ENCODE measurements around the gene GRHPR. TPM values are rescaled to one million over a fixed set of nuclear protein-coding genes. Genes with fewer than 3 reads are reported as not detected.

GRHPR gene
- total and polyA plus RNA-seq, 10 of the 15 experiments (the other 5 are each of a cell fraction or from before 2014, with no cell fraction given): 52.4 to 194 (median 126) TPM

GRCh38 chr9:37398464-37399025, 24.0 kb upstream of the GRHPR start:
- 53% methylated on average over 7 of the region's 7 CpGs for WGBS (ENCODE audit: insufficient coverage, insufficient replicate concordance, low lambda C conversion rate, missing lambda C conversion rate)
- H3K4me2 ChIP-seq (ENCODE audit: control insufficient read depth, insufficient read depth): peak overlapping the region; percentile 31
- intact Hi-C loops (cut with micrococcal nuclease; ENCODE audit: unreplicated experiment): no loop called here
- RAD21 ChIA-PET (ENCODE audit: unreplicated experiment): interaction anchor here (1.1 kb wide), 1 partner anchor 13 kb away, joined by 3 read pairs; no protein-coding TSS in a partner anchor
- CTCF ChIA-PET: interaction anchor here (1.0 to 8.5 kb wide), 6 partner anchors 8 to 403 kb away, joined by 3 to 59 read pairs (median 5); no protein-coding TSS in a partner anchor
- SMC1A ChIA-PET (ENCODE audit: uncharacterized antibody, unreplicated experiment): interaction anchor here (0.6 to 1.6 kb wide), 5 partner anchors 8 to 94 kb away, joined by 3 to 5 read pairs (median 3); no protein-coding TSS in a partner anchor
- H3K9me3 ChIP-seq (replicated peaks; ENCODE audit: control insufficient read depth, insufficient read depth, low read length): no peaks in the 10 kb centered on the region; the same call in 2 of the 3 replicates
- FAIRE-seq (no peak), DNase-seq (ENCODE audit: low read depth, low spot score) (no peak), ATAC-seq (no peak)
- H3K27ac ChIP-seq (ENCODE audit: control insufficient read depth, insufficient read depth): peak overlapping the region; percentile 60
- no peak overlapping the region for H3K4me3 ChIP-seq
- no peak for TF ChIP-seq POLR2AphosphoS5 (IDR thresholded peaks at IDR 0.05; ENCODE audit: low read length)
- TF ChIP-seq CREM (IDR thresholded peaks at IDR 0.05; ENCODE audit: low read depth): 0 out of 2 replicates have a peak, but pooled peaks have one; percentile 20
- 0 out of 2 replicates have a peak, but pooled peaks have one; percentile 16 for TF ChIP-seq SMAD5 (IDR thresholded peaks at IDR 0.05; ENCODE audit: low read depth)
- TF ChIP-seq YY1 (IDR thresholded peaks at IDR 0.05; ENCODE audit: low read depth, low read length): peak; percentile 35; the same call in 1 of the 2 replicates
- TF ChIP-seq, protein P1, sequence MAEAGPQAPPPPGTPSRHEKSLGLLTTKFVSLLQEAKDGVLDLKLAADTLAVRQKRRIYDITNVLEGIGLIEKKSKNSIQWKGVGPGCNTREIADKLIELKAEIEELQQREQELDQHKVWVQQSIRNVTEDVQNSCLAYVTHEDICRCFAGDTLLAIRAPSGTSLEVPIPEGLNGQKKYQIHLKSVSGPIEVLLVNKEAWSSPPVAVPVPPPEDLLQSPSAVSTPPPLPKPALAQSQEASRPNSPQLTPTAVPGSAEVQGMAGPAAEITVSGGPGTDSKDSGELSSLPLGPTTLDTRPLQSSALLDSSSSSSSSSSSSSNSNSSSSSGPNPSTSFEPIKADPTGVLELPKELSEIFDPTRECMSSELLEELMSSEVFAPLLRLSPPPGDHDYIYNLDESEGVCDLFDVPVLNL (IDR thresholded peaks at IDR 0.05; ENCODE audit: low read depth, low read length): no peak
- peak; percentile 37; the same call in 1 of the 2 replicates for TF ChIP-seq EED (IDR thresholded peaks at IDR 0.05; ENCODE audit: low read depth)
- TF ChIP-seq POLR2A (IDR thresholded peaks at IDR 0.05; ENCODE audit: low read depth, low read length): 0 out of 2 replicates have a peak, but pooled peaks have one; percentile 40
- no peak for TF ChIP-seq SMC3 (IDR thresholded peaks at IDR 0.05; ENCODE audit: borderline replicate concordance, low read length)
- peak; percentile 17 for TF ChIP-seq USF1 (IDR thresholded peaks at IDR 0.05; ENCODE audit: borderline replicate concordance, extremely low read length, insufficient read depth, low read depth, low read length)
- peaks cover 38% of the 10 kb centered on the region for H3K4me1 ChIP-seq (ENCODE audit: control insufficient read depth, insufficient read depth, low read length)
- peak overlapping the region; percentile 25 for H2AFZ ChIP-seq (ENCODE audit: control insufficient read depth, low read depth, low read length)
- H3K36me3 ChIP-seq (ENCODE audit: control insufficient read depth in 2 of 2, insufficient read depth in 2 of 2, low read length in 1 of 2): no peaks in the 10 kb centered on the region
- H4K20me1 ChIP-seq (ENCODE audit: control insufficient read depth, insufficient read depth): no peaks in the 10 kb centered on the region
- H3K27me3 ChIP-seq (replicated peaks in 1 of 2; ENCODE audit: control insufficient read depth in 2 of 2, insufficient read depth in 2 of 2, low read length in 1 of 2): no peaks in the 10 kb centered on the region
- POLR2A ChIA-PET: interaction anchor here (1.3 kb wide), 1 partner anchor 12 kb away, joined by 4 read pairs; no protein-coding TSS in a partner anchor
- in situ Hi-C loops (cut with MboI): no loop called here
- H3K9ac ChIP-seq (ENCODE audit: control insufficient read depth, insufficient read depth, low read length): no peak overlapping the region
- BruUV-seq (replicated peaks): no TSS peak
- H3K79me2 ChIP-seq (ENCODE audit: control insufficient read depth, insufficient read depth, low read length): peaks cover 1% of the 10 kb centered on the region

Measured in GM12878 (cell line).